Activated CD4-positive, alpha-beta T cell treated with anti-CD3 and anti-CD28 coated beads for 36 hours (primary cell): Measurements from ENCODE around the gene CCDC51. TPM values are rescaled to one million over a fixed set of nuclear protein-coding genes. Genes with fewer than 3 reads are reported as not detected.
A peak's percentile ranks its signal among the peaks of the same experiment; 100 is the strongest.
"Not testable (repeated sequence)": the region's sequence is repeated elsewhere in the genome, so short reads cannot be mapped to it uniquely, and the experiment has no call there.

ENCODE experiments used
- ATAC-seq: fragments of 200-7000 bp; cut with Tn5 transposase; one replicate; pipeline ENCODE4 v1.10.0; 2021; ENCODE audit warnings: mild to moderate bottlenecking, moderate library complexity
- CTCF ChIA-PET: fragments of 350-600 bp; sonication (Branson Sonifier 250); formaldehyde crosslinking; loops from one replicate; lab custom pipeline; 2021; ENCODE audit warnings: antibody characterized with exemption; lab: Charles Lee
- POLR2A ChIA-PET: fragments of 350-600 bp; sonication (Branson Sonifier 250); formaldehyde crosslinking; loops from one replicate; lab custom pipeline; 2021; ENCODE audit warnings: antibody characterized with exemption, inconsistent platforms; lab: Charles Lee
- DNase-seq: peaks from one replicate; pipeline ENCODE4 v3.0.0-alpha.2; 2020
- H3K27ac Mint-ChIP-seq: one replicate; pipeline ENCODE4 v1.8.0; 2021; ENCODE audit warnings: mixed read lengths
- H3K27me3 Mint-ChIP-seq: one replicate; pipeline ENCODE4 v1.8.0; 2021; ENCODE audit warnings: mixed read lengths
- H3K36me3 Mint-ChIP-seq: one replicate; pipeline ENCODE4 v1.8.0; 2021; ENCODE audit warnings: low read depth, mixed read lengths
- H3K4me1 Mint-ChIP-seq: one replicate; pipeline ENCODE4 v1.8.0; 2021; ENCODE audit warnings: mixed read lengths
- H3K4me3 Mint-ChIP-seq: one replicate; pipeline ENCODE4 v1.8.0; 2021; ENCODE audit warnings: mild to moderate bottlenecking, moderate library complexity, mixed read lengths
- H3K9me3 Mint-ChIP-seq: one replicate; pipeline ENCODE4 v1.8.0; 2021; ENCODE audit warnings: low read depth, mixed read lengths
- intact Hi-C, 2 experiments: fragments of 100-400 bp; cut with DNase I in 1 of 2; cut with micrococcal nuclease in 1 of 2; formaldehyde crosslinking; loops; one replicate each; pipeline versions ENCODE4 v1.14.2 to v1.15.1; 2022 to 2024; cut with DNase I, micrococcal nuclease
- total RNA-seq, 2 experiments: library from RNA; stranded (reverse); gene quantifications; one replicate each; pipeline ENCODE4 v1.2.3, GENCODE V29; 2021

Gene CCDC51
- total RNA-seq, 2 experiments from 2014 or later: 17.5 to 25.0 TPM

- CTCF ChIA-PET: interaction anchor here (0.8 to 1.7 kb wide), 3 partner anchors 29 to 83 kb away, joined by 4 to 8 read pairs (median 8); no protein-coding TSS in a partner anchor
- Mint-ChIP-seq H3K4me1 (peaks cover 46% of the 10 kb centered on the region), H3K27me3 (no peaks in the 10 kb centered on the region), H3K27ac (peak overlapping the region; percentile 96), H3K9me3 (no peaks in the 10 kb centered on the region), H3K36me3 (peaks cover 50% of the 10 kb centered on the region), H3K4me3 (peak overlapping the region; percentile 93)
- intact Hi-C loops: loop anchor here (1.0 to 5.0 kb wide), 5 partner anchors 19 to 93 kb away; partner anchors contain the start of genes ATRIP (in 1 of the 2), CCDC51 (in 1 of the 2) and TMA7 (in 1 of the 2)
- ATAC-seq (peak; percentile 92), DNase-seq (peak; percentile 90)
- POLR2A ChIA-PET: interaction anchor here (0.6 to 1.0 kb wide), 2 partner anchors 29 to 91 kb away, joined by 3 to 5 read pairs; partner anchors contain the start of gene PFKFB4
Measured at GRCh38 chr3:48465531-48466378, 25.8 kb upstream of the CCDC51 start.

GRCh38 chr3:48465237-48465530 lies 25.3 kb upstream of the CCDC51 start:
- Mint-ChIP-seq H3K4me1 (peaks cover 41% of the 10 kb centered on the region), H3K9me3 (no peaks in the 10 kb centered on the region)
- CTCF ChIA-PET: no interaction called here

GRCh38 chr3:48464713-48465221 lies 24.8 kb upstream of the CCDC51 start:
- Mint-ChIP-seq H3K27me3 (no peaks in the 10 kb centered on the region), H3K4me1 (peaks cover 38% of the 10 kb centered on the region), H3K4me3 (no peak overlapping the region), H3K36me3 (peaks cover 53% of the 10 kb centered on the region), H3K9me3 (no peaks in the 10 kb centered on the region), H3K27ac (no peak overlapping the region)
- ATAC-seq (no peak), DNase-seq (no peak)
- intact Hi-C loops: loop anchor here in 1 of 2 experiments (5.0 kb wide), 1 partner anchor 83 kb away; no protein-coding TSS in a partner anchor
- POLR2A ChIA-PET: no interaction called here
- CTCF ChIA-PET: interaction anchor here (2.8 kb wide), 1 partner anchor 64 kb away, joined by 6 read pairs; no protein-coding TSS in a partner anchor

More at GRCh38 chr3:48465237-48465530, 25.3 kb upstream of the CCDC51 start:
- Mint-ChIP-seq H3K27me3 (no peaks in the 10 kb centered on the region), H3K36me3 (peaks cover 55% of the 10 kb centered on the region), H3K27ac (peak overlapping the region; percentile 96), H3K4me3 (peak overlapping the region; percentile 93)
- intact Hi-C loops: loop anchor here in 1 of 2 experiments (5.0 kb wide), 1 partner anchor 82 kb away; no protein-coding TSS in a partner anchor
- no peak for DNase-seq
- POLR2A ChIA-PET: interaction anchor here (0.6 kb wide), 1 partner anchor 29 kb away, joined by 3 read pairs; no protein-coding TSS in a partner anchor
- no peak for ATAC-seq

- no peak overlapping the region for H3K27ac Mint-ChIP-seq
- ATAC-seq (no peak), DNase-seq (no peak)
- CTCF ChIA-PET: interaction anchor here (0.7 to 2.8 kb wide), 5 partner anchors 10 to 163 kb away, joined by 3 to 6 read pairs (median 3); no protein-coding TSS in a partner anchor
- H3K27me3 Mint-ChIP-seq: no peaks in the 10 kb centered on the region
- no peaks in the 10 kb centered on the region for H3K9me3 Mint-ChIP-seq
- no peak overlapping the region for H3K4me3 Mint-ChIP-seq
- intact Hi-C loops: no loop called here
- H3K4me1 Mint-ChIP-seq: peaks cover 27% of the 10 kb centered on the region
- POLR2A ChIA-PET: no interaction called here
- H3K36me3 Mint-ChIP-seq: peaks cover 45% of the 10 kb centered on the region
Measured at GRCh38 chr3:48463703-48464102, 23.8 kb upstream of the CCDC51 start.

GRCh38 chr3:48461767-48462166 lies 21.8 kb upstream of the CCDC51 start:
- H3K27me3 Mint-ChIP-seq, H3K9me3 Mint-ChIP-seq, POLR2A ChIA-PET, H3K27ac Mint-ChIP-seq, ATAC-seq, intact Hi-C loops, DNase-seq, H3K4me3 Mint-ChIP-seq: not testable (repeated sequence)
- Mint-ChIP-seq H3K4me1 (peaks cover 10% of the 10 kb centered on the region), H3K36me3 (peaks cover 32% of the 10 kb centered on the region)
- CTCF ChIA-PET: interaction anchor here (0.6 to 1.3 kb wide), 3 partner anchors 16 to 274 kb away, joined by 3 to 4 read pairs (median 3); partner anchors contain the start of gene CDC25A

GRCh38 chr3:48460517-48460902 lies 20.6 kb upstream of the CCDC51 start:
- CTCF ChIA-PET: no interaction called here
- peaks cover 4% of the 10 kb centered on the region for H3K4me1 Mint-ChIP-seq
- intact Hi-C loops: loop anchor here in 1 of 2 experiments (1.0 kb wide), 1 partner anchor 8 kb away; no protein-coding TSS in a partner anchor
- H3K36me3 Mint-ChIP-seq: peaks cover 23% of the 10 kb centered on the region
- no peak overlapping the region for H3K4me3 Mint-ChIP-seq
- H3K27me3 Mint-ChIP-seq: no peaks in the 10 kb centered on the region
- no peak for DNase-seq
- ATAC-seq: no peak
- POLR2A ChIA-PET: no interaction called here
- no peak overlapping the region for H3K27ac Mint-ChIP-seq
- no peaks in the 10 kb centered on the region for H3K9me3 Mint-ChIP-seq

- DNase-seq: no peak
- CTCF ChIA-PET: interaction anchor here (0.5 kb wide), 1 partner anchor 371 kb away, joined by 4 read pairs; no protein-coding TSS in a partner anchor
- no peak for ATAC-seq
- H3K4me3 Mint-ChIP-seq: no peak overlapping the region
- intact Hi-C loops: loop anchor here in 1 of 2 experiments (1.0 kb wide), 1 partner anchor 8 kb away; no protein-coding TSS in a partner anchor
- no peaks in the 10 kb centered on the region for H3K9me3 Mint-ChIP-seq
- no peaks in the 10 kb centered on the region for H3K27me3 Mint-ChIP-seq
- no peaks in the 10 kb centered on the region for H3K4me1 Mint-ChIP-seq
- POLR2A ChIA-PET: no interaction called here
- peaks cover 21% of the 10 kb centered on the region for H3K36me3 Mint-ChIP-seq
- no peak overlapping the region for H3K27ac Mint-ChIP-seq
Measured at GRCh38 chr3:48459773-48460516, 20.0 kb upstream of the CCDC51 start.

GRCh38 chr3:48459331-48459730 lies 19.4 kb upstream of the CCDC51 start:
- ChIA-PET CTCF (interaction anchor here (2.3 kb wide), 1 partner anchor 59 kb away, joined by 8 read pairs; no protein-coding TSS in a partner anchor), POLR2A (no interaction called here)
- ATAC-seq: no peak
- Mint-ChIP-seq H3K4me1 (no peaks in the 10 kb centered on the region), H3K9me3 (no peaks in the 10 kb centered on the region), H3K4me3 (no peak overlapping the region), H3K27ac (no peak overlapping the region), H3K27me3 (no peaks in the 10 kb centered on the region), H3K36me3 (peaks cover 26% of the 10 kb centered on the region)
- intact Hi-C loops: no loop called here
- no peak for DNase-seq

- DNase-seq (no peak), ATAC-seq (no peak)
- H3K9me3 Mint-ChIP-seq: no peaks in the 10 kb centered on the region
- no peaks in the 10 kb centered on the region for H3K4me1 Mint-ChIP-seq
- no peaks in the 10 kb centered on the region for H3K27me3 Mint-ChIP-seq
- intact Hi-C loops: no loop called here
- H3K36me3 Mint-ChIP-seq: peaks cover 47% of the 10 kb centered on the region
- no peak overlapping the region for H3K4me3 Mint-ChIP-seq
- H3K27ac Mint-ChIP-seq: no peak overlapping the region
- POLR2A ChIA-PET: no interaction called here
- CTCF ChIA-PET: interaction anchor here (0.6 to 2.1 kb wide), 4 partner anchors 10 to 146 kb away, joined by 3 to 8 read pairs (median 6); partner anchors contain the start of gene ATRIP
Measured at GRCh38 chr3:48456456-48456855, 16.5 kb upstream of the CCDC51 start.

GRCh38 chr3:48451270-48451669 lies 11.4 kb upstream of the CCDC51 start:
- Mint-ChIP-seq H3K36me3 (peaks cover 42% of the 10 kb centered on the region), H3K27ac (no peak overlapping the region), H3K4me3 (no peak overlapping the region), H3K27me3 (no peaks in the 10 kb centered on the region), H3K4me1 (peaks cover 21% of the 10 kb centered on the region), H3K9me3 (no peaks in the 10 kb centered on the region)
- CTCF ChIA-PET: interaction anchor here (1.3 to 1.8 kb wide), 2 partner anchors 15 to 107 kb away, joined by 3 to 10 read pairs; no protein-coding TSS in a partner anchor
- POLR2A ChIA-PET: no interaction called here
- DNase-seq (no peak), ATAC-seq (no peak)
- intact Hi-C loops: no loop called here
